Esophagus (tissue), 2 donors: ENCODE measurements around the gene M6PR. TPM values are rescaled to one million over a fixed set of nuclear protein-coding genes. Genes with fewer than 3 reads are reported as not detected.

ENCODE experiments used
- H3K27ac ChIP-seq, 2 donors: one replicate each; pipeline ENCODE4 v1.5.1; 2013; ENCODE audit warnings: low read depth in 2 of 2, mild to moderate bottlenecking in 2 of 2, inconsistent platforms in 1 of 2, low read length in 1 of 2, moderate library complexity in 1 of 2
- H3K27me3 ChIP-seq, 2 donors: one replicate each; pipeline ENCODE4 v1.6.1; 2013; ENCODE audit warnings: low read length in 2 of 2, control low read depth in 1 of 2, mild to moderate bottlenecking in 1 of 2; ENCODE audit not compliant: insufficient read depth in 2 of 2, control insufficient read depth in 1 of 2
- H3K36me3 ChIP-seq, 2 donors: one replicate each; pipeline ENCODE4 v1.6.1; 2013; ENCODE audit warnings: low read length in 1 of 2; ENCODE audit not compliant: control insufficient read depth in 2 of 2, insufficient read depth in 2 of 2
- H3K4me1 ChIP-seq, 2 donors: one replicate each; pipeline ENCODE4 v1.6.1; 2013; ENCODE audit warnings: low read length in 1 of 2; ENCODE audit not compliant: control insufficient read depth in 2 of 2, insufficient read depth in 2 of 2
- H3K4me3 ChIP-seq, 2 donors: one replicate each; pipeline ENCODE4 v1.5.1; 2013; ENCODE audit warnings: low read length in 2 of 2, mild to moderate bottlenecking in 2 of 2, low read depth in 1 of 2, moderate library complexity in 1 of 2
- H3K9me3 ChIP-seq, 2 donors: one replicate each; pipeline ENCODE4 v1.6.1; 2013; ENCODE audit warnings: mild to moderate bottlenecking in 2 of 2, low read depth in 1 of 2, low read length in 1 of 2, moderate library complexity in 1 of 2; ENCODE audit not compliant: control insufficient read depth in 2 of 2, insufficient read depth in 1 of 2
- WGBS, 2 donors: extraction: QIAGEN DNeasy Blood & Tissue Kit; methylation state at CpG; one replicate each; pipeline ENCODE4 v1.1.7; 2013; 5-methylcytosine and 5-hydroxymethylcytosine counted together
- polyA plus RNA-seq, 2 donors: library from polyadenylated mRNA; stranded (reverse); fragments of 200-250 nt; gene quantifications; one replicate each; pipeline ENCODE4 v1.2.3, GENCODE V29; 2013
- donor health status: healthy with polysubstance abuse.
- donor health status: Bipolar disorder and iron deficiency.

The M6PR gene
- polyA plus RNA-seq, 2 donors: 28.5 to 45.9 TPM

DNA sequence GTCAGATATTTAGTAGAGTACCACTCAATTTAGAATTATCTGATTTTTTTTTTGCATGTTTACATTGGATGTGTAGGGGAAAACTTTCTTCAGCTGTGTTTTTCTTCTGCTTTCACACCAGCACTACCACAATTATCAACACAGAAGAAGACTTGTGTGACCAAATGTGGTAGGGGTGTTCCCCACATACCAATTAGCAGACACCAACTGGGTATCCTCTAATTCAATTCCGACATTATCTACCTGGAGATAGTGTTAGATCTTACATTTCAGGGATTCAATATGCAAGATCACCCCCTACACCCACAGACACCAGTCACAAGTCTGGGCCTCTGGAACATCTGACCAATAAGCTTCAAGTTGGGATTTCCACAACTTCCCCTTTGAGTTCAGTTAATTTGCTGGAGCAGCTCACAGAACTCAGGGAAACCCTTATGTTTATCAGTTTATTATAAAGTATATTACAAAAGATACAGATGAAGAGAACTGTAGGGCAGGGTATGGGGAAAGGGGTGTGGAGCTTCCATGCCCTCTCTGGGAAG lies 35.8 kb upstream of the M6PR start:
- Histone ChIP-seq H3K36me3 (no peaks in the 10 kb centered on the region), H3K4me3 (no peak overlapping the region), H3K27me3 (no peaks in the 10 kb centered on the region), H3K4me1 (no peaks in the 10 kb centered on the region), H3K27ac (no peak overlapping the region), H3K9me3 (peaks cover 0 to 2% of the 10 kb centered on the region in 2 donors)
- 77 to 94% methylated on average over 1 of the region's 1 CpG for WGBS, 2 donors

DNA sequence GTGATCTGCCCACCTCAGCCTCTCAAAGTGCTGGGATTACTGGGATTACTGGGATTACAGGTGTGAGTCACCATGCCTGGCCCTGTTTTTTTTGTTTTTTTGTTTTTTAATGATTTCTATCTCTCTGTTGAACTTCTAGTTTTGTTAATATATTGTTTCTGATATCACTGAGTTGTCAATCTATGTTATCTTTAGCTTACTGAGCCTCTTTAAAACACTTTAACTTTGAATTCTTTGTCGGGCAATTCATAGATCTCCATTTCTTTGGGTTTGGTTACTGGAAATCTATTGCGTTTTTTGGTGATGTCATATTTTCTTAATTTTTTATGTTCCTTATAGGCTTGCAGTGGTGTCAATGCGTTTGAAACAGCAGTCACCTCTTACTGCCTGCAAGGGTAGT lies 30.7 kb upstream of the M6PR start:
- 84 to 89% methylated on average over 3 of the region's 3 CpGs for WGBS, 2 donors
- peaks cover 0 to 3% of the 10 kb centered on the region in 2 donors for H3K9me3 ChIP-seq
- H3K27me3 ChIP-seq: no peaks in the 10 kb centered on the region
- no peak overlapping the region for H3K4me3 ChIP-seq
- no peaks in the 10 kb centered on the region for H3K36me3 ChIP-seq
- no peaks in the 10 kb centered on the region for H3K4me1 ChIP-seq
- no peak overlapping the region for H3K27ac ChIP-seq

DNA sequence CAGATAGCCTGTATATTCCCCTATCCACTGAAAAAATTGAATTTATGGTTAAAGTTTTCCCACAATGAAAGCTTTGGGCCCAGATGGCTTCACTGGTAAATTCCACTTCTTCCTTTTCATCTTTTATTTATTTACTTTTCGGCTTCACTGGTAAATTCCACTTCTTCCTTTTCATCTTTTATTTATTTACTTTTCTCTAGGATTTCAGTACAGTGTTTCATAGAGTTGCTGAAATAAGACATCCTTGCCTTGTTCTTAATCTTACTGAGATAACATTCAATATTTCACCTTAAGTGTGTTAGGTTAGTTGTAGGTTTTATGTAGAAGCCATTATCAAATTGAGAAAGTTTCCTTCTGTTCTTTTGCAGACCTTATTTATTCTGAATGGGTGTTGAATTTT lies 21.0 kb upstream of the M6PR start:
- Histone ChIP-seq H3K9me3 (peaks cover 3 to 7% of the 10 kb centered on the region in 2 donors), H3K4me3 (no peak overlapping the region), H3K4me1 (no peaks in the 10 kb centered on the region), H3K27me3 (no peaks in the 10 kb centered on the region), H3K27ac (no peak overlapping the region), H3K36me3 (no peaks in the 10 kb centered on the region)
- 42 to 46% methylated on average over 1 of the region's 1 CpG for WGBS, 2 donors

DNA sequence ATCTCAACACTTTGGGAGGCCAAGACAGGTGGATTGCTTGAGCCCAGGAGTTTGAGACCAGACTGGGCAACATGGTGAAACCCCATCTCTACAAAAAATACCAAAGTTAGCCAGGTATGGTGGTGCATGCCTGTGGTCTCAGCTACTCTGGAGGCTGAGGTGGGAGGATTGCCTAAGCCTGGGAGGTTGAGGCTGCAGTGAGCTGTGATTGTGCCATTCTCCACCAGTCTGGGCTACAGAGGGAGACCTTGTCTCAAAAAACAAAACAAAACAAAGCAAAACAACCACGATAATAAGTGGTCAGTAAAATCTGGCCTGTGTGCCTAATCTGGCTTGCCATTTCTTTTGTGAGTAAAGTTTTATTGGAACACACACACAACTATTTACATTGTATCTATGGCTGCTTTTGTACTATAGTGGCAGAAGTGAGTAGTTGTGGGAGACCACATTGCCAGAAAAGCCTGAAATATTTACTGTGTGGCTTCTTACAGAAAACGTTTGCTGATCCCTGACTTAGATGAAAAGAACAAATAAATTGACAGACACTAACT lies 20.5 kb upstream of the M6PR start:
- Histone ChIP-seq H3K9me3 (peaks cover 3 to 7% of the 10 kb centered on the region in 2 donors), H3K36me3 (no peaks in the 10 kb centered on the region), H3K27ac (no peak overlapping the region), H3K4me3 (no peak overlapping the region), H3K27me3 (no peaks in the 10 kb centered on the region), H3K4me1 (no peaks in the 10 kb centered on the region)
- 54 to 55% methylated on average over 2 of the region's 2 CpGs for WGBS, 2 donors

DNA sequence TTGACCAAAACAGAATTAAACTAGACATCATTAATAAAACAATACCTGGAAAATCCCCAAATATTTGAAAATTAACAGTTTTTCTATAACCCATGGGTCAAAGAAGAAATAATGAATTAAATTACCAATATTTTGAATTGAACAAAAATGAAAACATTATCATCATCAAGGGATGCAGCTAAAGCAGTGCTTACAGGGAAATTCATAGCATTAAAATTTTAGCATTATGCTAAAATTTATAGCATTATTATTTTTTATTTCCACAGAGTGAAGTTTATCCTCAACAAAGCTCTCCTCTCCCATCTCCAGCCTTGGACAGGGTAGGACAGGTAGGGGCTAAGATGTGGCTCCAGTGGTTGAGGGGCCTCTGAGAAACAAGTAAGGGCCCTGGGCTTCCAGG lies 19.3 kb upstream of the M6PR start:
- Histone ChIP-seq H3K9me3 (peaks cover 3 to 7% of the 10 kb centered on the region in 2 donors), H3K4me1 (no peaks in the 10 kb centered on the region), H3K4me3 (no peak overlapping the region), H3K27me3 (no peaks in the 10 kb centered on the region), H3K27ac (no peak overlapping the region), H3K36me3 (no peaks in the 10 kb centered on the region)

DNA sequence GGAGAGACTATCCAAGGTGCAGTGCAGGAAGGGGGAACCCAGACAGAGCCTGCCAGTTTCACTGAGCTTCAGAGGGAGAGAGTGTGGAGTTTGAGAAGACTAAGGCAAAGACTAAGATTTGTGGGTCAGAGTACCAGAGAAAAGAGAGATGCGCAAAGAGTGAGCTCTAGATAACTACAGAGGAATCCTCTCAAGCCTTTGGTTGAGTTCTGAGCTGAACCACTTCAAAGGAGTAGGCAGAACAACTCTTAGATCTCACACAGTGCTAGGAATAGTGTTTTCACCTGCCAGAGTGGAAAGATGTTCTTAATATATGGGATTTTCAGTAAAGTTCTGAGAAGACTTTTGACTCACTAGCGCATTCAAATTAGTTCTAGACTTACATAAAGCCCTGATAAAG lies 10.7 kb upstream of the M6PR start:
- WGBS, 2 donors: 93 to 95% methylated on average over 2 of the region's 2 CpGs
- no peaks in the 10 kb centered on the region for H3K36me3 ChIP-seq
- H3K27ac ChIP-seq: no peak overlapping the region
- H3K4me3 ChIP-seq: no peak overlapping the region
- H3K4me1 ChIP-seq: no peaks in the 10 kb centered on the region
- no peaks in the 10 kb centered on the region for H3K9me3 ChIP-seq
- no peaks in the 10 kb centered on the region for H3K27me3 ChIP-seq

DNA sequence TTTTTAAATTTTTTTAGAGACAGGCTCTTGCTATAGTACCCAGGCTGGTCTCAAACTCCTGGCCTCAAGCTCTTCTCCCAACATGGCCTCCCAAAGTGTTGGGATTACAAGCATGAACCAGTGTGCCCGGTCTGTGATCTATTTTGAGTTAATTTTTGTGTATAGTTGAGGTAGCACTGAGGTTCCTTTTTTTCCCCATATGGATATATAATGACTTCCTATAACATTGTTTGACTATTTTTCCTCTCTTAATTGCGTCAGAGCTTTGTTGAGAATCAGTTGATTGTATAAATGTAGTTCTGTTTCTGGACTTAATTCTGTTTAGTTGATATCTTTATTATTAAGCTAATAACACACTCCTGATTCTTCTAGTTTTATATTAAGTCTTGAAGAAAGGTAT lies 8.6 kb upstream of the M6PR start:
- no peaks in the 10 kb centered on the region for H3K27me3 ChIP-seq
- 48 to 60% methylated on average over 2 of the region's 2 CpGs for WGBS, 2 donors
- no peaks in the 10 kb centered on the region for H3K4me1 ChIP-seq
- H3K27ac ChIP-seq: no peak overlapping the region
- no peaks in the 10 kb centered on the region for H3K9me3 ChIP-seq
- no peak overlapping the region for H3K4me3 ChIP-seq
- no peaks in the 10 kb centered on the region for H3K36me3 ChIP-seq

DNA sequence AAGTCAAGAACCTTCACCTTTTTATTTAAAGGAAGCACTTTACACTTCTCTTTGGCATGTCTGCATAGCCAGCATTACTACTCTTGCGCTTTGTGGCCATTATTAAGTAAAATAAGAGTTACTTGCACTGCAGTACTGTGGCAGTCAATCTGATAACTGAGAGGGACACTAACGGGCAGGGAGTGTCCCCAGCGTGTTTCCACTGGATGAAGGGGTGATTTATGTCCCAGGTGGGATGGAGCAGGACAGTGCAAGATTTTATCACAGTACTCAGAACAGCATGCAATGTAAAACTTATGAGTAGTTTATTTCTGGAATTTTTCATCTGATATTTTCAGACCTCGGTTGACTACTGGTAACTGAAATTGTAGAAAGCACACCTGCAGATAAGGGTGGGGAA lies 8.1 kb upstream of the M6PR start:
- H3K4me3 ChIP-seq: no peak overlapping the region
- no peaks in the 10 kb centered on the region for H3K36me3 ChIP-seq
- 81 to 82% methylated on average over 4 of the region's 4 CpGs for WGBS, 2 donors
- H3K9me3 ChIP-seq: no peaks in the 10 kb centered on the region
- no peaks in the 10 kb centered on the region for H3K27me3 ChIP-seq
- H3K27ac ChIP-seq: no peak overlapping the region
- H3K4me1 ChIP-seq: no peaks in the 10 kb centered on the region

DNA sequence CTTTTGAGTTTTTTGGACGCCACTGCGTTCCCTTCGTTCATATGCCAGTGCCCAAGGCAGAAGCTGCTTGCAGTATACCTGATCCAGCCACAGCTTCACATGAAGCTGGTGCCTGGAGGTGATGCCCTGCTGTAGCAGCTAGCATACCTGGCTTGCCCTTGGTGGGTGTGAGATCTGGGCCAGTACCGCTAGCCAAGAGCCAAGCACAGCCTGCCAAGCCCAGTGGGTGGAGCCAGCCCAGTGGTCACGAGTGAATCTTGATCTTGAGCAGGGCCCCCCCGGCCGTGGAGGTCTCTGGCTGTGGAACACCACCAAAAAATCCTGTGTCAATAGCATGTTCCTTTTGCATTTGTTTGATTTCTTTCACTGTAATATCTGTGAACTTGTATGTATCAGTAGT lies 7.3 kb upstream of the M6PR start:
- no peaks in the 10 kb centered on the region for H3K4me1 ChIP-seq
- WGBS, 2 donors: 88 to 91% methylated on average over 7 of the region's 7 CpGs
- H3K4me3 ChIP-seq: no peak overlapping the region
- H3K9me3 ChIP-seq: no peaks in the 10 kb centered on the region
- no peak overlapping the region for H3K27ac ChIP-seq
- no peaks in the 10 kb centered on the region for H3K27me3 ChIP-seq
- H3K36me3 ChIP-seq: no peaks in the 10 kb centered on the region

DNA sequence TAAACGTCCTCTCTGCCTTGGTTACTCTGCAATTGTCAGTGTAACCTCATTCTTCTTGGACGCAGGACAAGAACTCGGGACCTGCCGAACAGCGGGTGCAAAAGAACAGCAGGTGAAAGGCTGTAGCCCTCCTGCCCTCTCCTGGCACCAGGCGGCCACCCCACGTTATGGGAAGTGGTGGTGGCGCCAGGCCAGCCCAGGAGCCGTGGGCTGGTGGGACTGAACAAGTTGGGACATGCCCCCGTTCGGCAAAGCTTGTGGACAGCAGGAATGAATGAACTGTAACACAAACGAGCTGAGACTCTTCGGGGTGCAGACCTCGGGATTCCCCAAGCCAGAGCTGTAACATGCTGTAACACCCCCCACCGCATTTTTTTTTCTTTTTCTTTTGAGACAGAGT lies 6.6 kb upstream of the M6PR start:
- no peaks in the 10 kb centered on the region for H3K4me1 ChIP-seq
- H3K9me3 ChIP-seq: no peaks in the 10 kb centered on the region
- no peak overlapping the region for H3K4me3 ChIP-seq
- H3K27ac ChIP-seq: no peak overlapping the region
- no peaks in the 10 kb centered on the region for H3K36me3 ChIP-seq
- no peaks in the 10 kb centered on the region for H3K27me3 ChIP-seq
- WGBS, 2 donors: 87 to 90% methylated on average over 15 of the region's 15 CpGs
